ENCODE results near the gene DMD.
"Not testable (repeated sequence)": the region's sequence is repeated elsewhere in the genome, so short reads cannot be mapped to it uniquely, and the experiment has no call there.

The DMD gene

GRCh38 chrX:31661280-31661810 lies 1550.0 kb downstream of the DMD start:
- no peak for DNase-seq

GRCh38 chrX:31658360-31658759 lies 1553.0 kb downstream of the DMD start:
- peak in 1 of 2 experiments; percentile 0 for DNase-seq

- no peak for DNase-seq
These were observed 1555.3 kb downstream of the DMD start for GRCh38 chrX:31656013-31656412.

GRCh38 chrX:31653422-31653821 lies 1557.9 kb downstream of the DMD start:
- no peak for DNase-seq

GRCh38 chrX:31652650-31653049 lies 1558.7 kb downstream of the DMD start:
- no peak for DNase-seq

GRCh38 chrX:31649201-31649600 lies 1562.1 kb downstream of the DMD start:
- peak in 1 of 2 experiments; percentile 3 for DNase-seq

- DNase-seq = no peak
These were observed 1578.0 kb downstream of the DMD start for GRCh38 chrX:31633349-31633748.

- DNase-seq = no peak
These were observed 1582.2 kb downstream of the DMD start for GRCh38 chrX:31629195-31629594.

GRCh38 chrX:31609130-31609529 lies 1602.2 kb downstream of the DMD start:
- DNase-seq = no peak

GRCh38 chrX:31608638-31609037 lies 1602.7 kb downstream of the DMD start:
- DNase-seq = no peak

- DNase-seq = no peak
These were observed 1604.6 kb downstream of the DMD start for GRCh38 chrX:31606771-31607170.

GRCh38 chrX:31604629-31605221 lies 1606.6 kb downstream of the DMD start:
- DNase-seq = no peak

GRCh38 chrX:31603411-31604120 lies 1607.8 kb downstream of the DMD start:
- DNase-seq = no peak

GRCh38 chrX:31600823-31601222 lies 1610.5 kb downstream of the DMD start:
- DNase-seq = no peak

GRCh38 chrX:31593353-31593752 lies 1618.0 kb downstream of the DMD start:
- no peak for DNase-seq

GRCh38 chrX:31591355-31591754 lies 1620.0 kb downstream of the DMD start:
- DNase-seq = no peak

- no peak for DNase-seq
These were observed 1620.7 kb downstream of the DMD start for GRCh38 chrX:31590581-31591114.

GRCh38 chrX:31589503-31589902 lies 1621.8 kb downstream of the DMD start:
- no peak for DNase-seq

- DNase-seq = no peak
These were observed 1623.0 kb downstream of the DMD start for GRCh38 chrX:31588355-31588754.

GRCh38 chrX:31583892-31584291 lies 1627.5 kb downstream of the DMD start:
- not testable (repeated sequence) for DNase-seq

- DNase-seq = no peak
These were observed 1630.6 kb downstream of the DMD start for GRCh38 chrX:31580726-31581125.

GRCh38 chrX:31580227-31580626 lies 1631.1 kb downstream of the DMD start:
- DNase-seq = no peak

GRCh38 chrX:31572360-31572759 lies 1639.0 kb downstream of the DMD start:
- DNase-seq = no peak

- DNase-seq = no peak
These were observed 1640.7 kb downstream of the DMD start for GRCh38 chrX:31570658-31571057.
